H1 (cell line): ENCODE results near the gene MARCHF3. TPM values are rescaled to one million over a fixed set of nuclear protein-coding genes. Genes with fewer than 3 reads are reported as not detected.

ENCODE experiments used
- CTCF ChIA-PET: fragments of 300-600 bp; sonication (Branson Sonifier 250); formaldehyde crosslinking; loops from one replicate; lab custom pipeline; 2021; ENCODE audit not compliant: partially characterized antibody; lab: Charles Lee
- POLR2A ChIA-PET: fragments of 300-600 bp; sonication (Branson Sonifier 250); formaldehyde crosslinking; loops from one replicate; lab custom pipeline; 2021; ENCODE audit warnings: inconsistent platforms; ENCODE audit not compliant: partially characterized antibody; lab: Charles Lee
- DNase-seq, 2 experiments: peaks; one replicate each; pipeline versions ENCODE4 v3.0.0 to v3.0.0-alpha.2; 2010 to 2022; ENCODE audit warnings: low spot score in 2 of 2, low read depth in 1 of 2, mixed read lengths in 1 of 2
- FAIRE-seq: peaks from 2 replicates; lab custom pipeline; 2011; peaks lifted over from hg19 to GRCh38; lab: Jason Lieb, UNC
- H2AFZ ChIP-seq: 2 replicates; pipeline ENCODE4 v1.8.1; 2012; ENCODE audit warnings: low read length, inconsistent platforms
- H2AK5ac ChIP-seq: 2 replicates; pipeline ENCODE4 v1.6.1; 2013; ENCODE audit warnings: low read depth, low read length
- H2BK120ac ChIP-seq: replicated peaks from 2 replicates; pipeline ENCODE3; 2013; ENCODE audit warnings: low read depth, low read length, inconsistent platforms
- H2BK12ac ChIP-seq: 2 replicates; pipeline ENCODE4 v1.6.1; 2013; ENCODE audit warnings: low read depth, low read length
- H2BK15ac ChIP-seq: 2 replicates; pipeline ENCODE4 v1.6.1; 2013; ENCODE audit warnings: low read length
- H2BK20ac ChIP-seq: 2 replicates; pipeline ENCODE4 v1.6.1; 2013; ENCODE audit warnings: low read length
- H2BK5ac ChIP-seq: 2 replicates; pipeline ENCODE4 v1.6.1; 2013; ENCODE audit warnings: low read depth, low read length
- H3K14ac ChIP-seq: 2 replicates; pipeline ENCODE4 v1.6.1; 2013; ENCODE audit warnings: inconsistent platforms; ENCODE audit not compliant: insufficient read length
- H3K18ac ChIP-seq: 2 replicates; pipeline ENCODE4 v1.6.1; 2013; ENCODE audit warnings: low read length; ENCODE audit errors: extremely low read depth
- H3K23ac ChIP-seq: 2 replicates; pipeline ENCODE4 v1.6.1; 2013; ENCODE audit warnings: inconsistent platforms; ENCODE audit not compliant: insufficient read length
- H3K23me2 ChIP-seq: 2 replicates; pipeline ENCODE4 v1.6.1; 2013; ENCODE audit warnings: low read depth, low read length
- H3K27ac ChIP-seq: 2 replicates; pipeline ENCODE4 v1.6.1; 2011; ENCODE audit warnings: low read depth, low read length, inconsistent platforms
- H3K27me3 ChIP-seq, 4 experiments: replicated peaks in 1 of 4; 1 replicate in 1 of 4; 2 replicates in 3 of 4; pipeline versions ENCODE4 v1.6.1 to v1.8.1; 2011 to 2013; ENCODE audit warnings: low read length in 3 of 4, mild to moderate bottlenecking in 3 of 4, inconsistent platforms in 2 of 4, mixed read lengths in 2 of 4, moderate library complexity in 1 of 4; ENCODE audit not compliant: control insufficient read depth in 3 of 4, insufficient read depth in 3 of 4; ENCODE audit errors: extremely low read depth in 1 of 4
- H3K36me3 ChIP-seq, 4 experiments: 2 replicates each; pipeline versions ENCODE4 v1.6.1 to v1.8.1; 2011 to 2013; ENCODE audit warnings: mild to moderate bottlenecking in 4 of 4, low read length in 3 of 4, moderate library complexity in 2 of 4, control low read depth in 1 of 4, inconsistent platforms in 1 of 4; ENCODE audit not compliant: insufficient read depth in 4 of 4, control insufficient read depth in 2 of 4
- H3K4ac ChIP-seq: replicated peaks from 2 replicates; pipeline ENCODE3; 2013; ENCODE audit warnings: low read length, low read depth, mixed read lengths, inconsistent platforms; ENCODE audit not compliant: insufficient read length
- H3K4me1 ChIP-seq, 4 experiments: replicated peaks in 1 of 4; 1 replicate in 1 of 4; 2 replicates in 3 of 4; pipeline versions ENCODE4 v1.6.1 to v1.8.1; 2011 to 2013; ENCODE audit warnings: low read length in 3 of 4, inconsistent platforms in 2 of 4, mixed read lengths in 1 of 4; ENCODE audit not compliant: insufficient read depth in 4 of 4, control insufficient read depth in 3 of 4
- H3K4me2 ChIP-seq, 2 experiments: 2 replicates each; pipeline versions ENCODE4 v1.6.1 to v1.8.1; 2011 to 2013; ENCODE audit warnings: low read depth in 2 of 2, low read length in 2 of 2, control low read depth in 1 of 2, inconsistent platforms in 1 of 2, mild to moderate bottlenecking in 1 of 2; ENCODE audit not compliant: insufficient read depth in 1 of 2
- H3K4me3 ChIP-seq, 4 experiments: fragments of 200-600, 300-600 bp in 1 of 4; sonication (generic), shearing (Covaris generic), sonication (Bioruptor Twin) in 1 of 4; 2 replicates each; pipeline versions ENCODE4 v1.5.1 to v1.8.1; 2011 to 2016; ENCODE audit warnings: low read length in 4 of 4, low read depth in 3 of 4, control low read depth in 2 of 4, inconsistent platforms in 2 of 4, mild to moderate bottlenecking in 2 of 4, mixed read lengths in 1 of 4, moderate library complexity in 1 of 4; ENCODE audit not compliant: insufficient read depth in 2 of 4; ENCODE audit errors: extremely low read depth in 1 of 4
- H3K56ac ChIP-seq: replicated peaks from 2 replicates; pipeline ENCODE3; 2013; ENCODE audit warnings: low read depth, mild to moderate bottlenecking, mixed read lengths, low read length, inconsistent platforms; ENCODE audit not compliant: insufficient read length
- H3K79me1 ChIP-seq: 2 replicates; pipeline ENCODE4 v1.6.1; 2013; ENCODE audit warnings: low read depth, low read length, control low read depth
- H3K79me2 ChIP-seq, 2 experiments: 2 replicates each; pipeline versions ENCODE4 v1.6.1 to v1.8.1; 2012 to 2013; ENCODE audit warnings: low read length in 2 of 2, mild to moderate bottlenecking in 2 of 2, inconsistent platforms in 1 of 2; ENCODE audit not compliant: insufficient read depth in 2 of 2, control insufficient read depth in 1 of 2
- H3K9ac ChIP-seq, 4 experiments: replicated peaks in 1 of 4; 1 replicate in 1 of 4; 2 replicates in 3 of 4; pipeline versions ENCODE4 v1.6.1 to v1.8.1; 2011 to 2013; ENCODE audit warnings: low read depth in 3 of 4, low read length in 3 of 4, control low read depth in 2 of 4, mild to moderate bottlenecking in 2 of 4, moderate library complexity in 2 of 4, inconsistent platforms in 1 of 4; ENCODE audit errors: extremely low read depth in 1 of 4
- H3K9me3 ChIP-seq, 2 experiments: 2 replicates each; pipeline versions ENCODE4 v1.6.1 to v1.8.1; 2012 to 2013; ENCODE audit warnings: mild to moderate bottlenecking in 2 of 2, moderate library complexity in 2 of 2, control low read depth in 1 of 2, inconsistent platforms in 1 of 2, low read depth in 1 of 2, low read length in 1 of 2, mixed read lengths in 1 of 2; ENCODE audit not compliant: insufficient read depth in 2 of 2
- H4K20me1 ChIP-seq, 2 experiments: replicated peaks in 1 of 2; 2 replicates each; pipeline versions ENCODE3 to v1.8.1; 2011 to 2013; ENCODE audit warnings: inconsistent platforms in 2 of 2, low read length in 2 of 2, mild to moderate bottlenecking in 1 of 2; ENCODE audit not compliant: insufficient read depth in 2 of 2, control insufficient read depth in 1 of 2
- H4K5ac ChIP-seq: 2 replicates; pipeline ENCODE4 v1.6.1; 2013; ENCODE audit warnings: low read length, low read depth, mixed read lengths, inconsistent platforms; ENCODE audit not compliant: insufficient read length
- H4K8ac ChIP-seq: 2 replicates; pipeline ENCODE4 v1.8.0; 2013; ENCODE audit warnings: mild to moderate bottlenecking, moderate library complexity, low read length, inconsistent platforms; ENCODE audit not compliant: insufficient read depth; ENCODE audit errors: extremely low read depth
- H4K91ac ChIP-seq: replicated peaks from 2 replicates; pipeline ENCODE3; 2013; ENCODE audit warnings: low read length, mixed read lengths, inconsistent platforms; ENCODE audit not compliant: insufficient read length
- ASH2L ChIP-seq: fragments of 200-600, 300-600 bp; sonication (generic); IDR thresholded peaks from one replicate; pipeline ENCODE4 v1.7.1; 2017; ENCODE audit warnings: low read length
- ATF2 ChIP-seq: IDR thresholded peaks from 2 replicates; pipeline ENCODE4 v1.6.1; 2012; ENCODE audit warnings: low read length, inconsistent platforms
- BACH1 ChIP-seq: IDR thresholded peaks from 2 replicates; pipeline ENCODE4 v1.6.1; 2012; ENCODE audit warnings: low read length, improper control_type of control experiment
- BRCA1 ChIP-seq: IDR thresholded peaks from 2 replicates; pipeline ENCODE4 v1.6.1; 2012; ENCODE audit warnings: low read depth, low read length, improper control_type of control experiment
- CTBP2 ChIP-seq: IDR thresholded peaks from 2 replicates; pipeline ENCODE4 v1.7.0; 2011; ENCODE audit warnings: borderline replicate concordance, mild to moderate bottlenecking, moderate library complexity, mixed read lengths, low read length; ENCODE audit not compliant: insufficient read depth, insufficient read length
- EP300 ChIP-seq, 2 experiments: IDR thresholded peaks; 1 replicate in 1 of 2; 2 replicates in 1 of 2; pipeline ENCODE4 v1.6.1; 2011 to 2012; ENCODE audit warnings: low read depth in 2 of 2, low read length in 2 of 2, mild to moderate bottlenecking in 2 of 2, borderline replicate concordance in 1 of 2, inconsistent platforms in 1 of 2, moderate library complexity in 1 of 2
- EZH2 ChIP-seq: fragments of 200-600 bp; sonication (generic); IDR thresholded peaks from 2 replicates; pipeline ENCODE4 v1.7.1; 2012; ENCODE audit warnings: low read depth, mild to moderate bottlenecking, moderate library complexity, low read length, inconsistent platforms; ENCODE audit not compliant: severe bottlenecking
- RNF2 ChIP-seq: fragments of 200-900, 300-1000 bp; sonication (generic); IDR thresholded peaks from 2 replicates; pipeline ENCODE4 v1.7.1; 2016; ENCODE audit warnings: borderline replicate concordance, low read depth, mild to moderate bottlenecking, antibody characterized with exemption, low read length; ENCODE audit not compliant: poor library complexity, severe bottlenecking; ENCODE audit errors: missing control alignments
- SP1 ChIP-seq: IDR thresholded peaks from 2 replicates; pipeline ENCODE4 v1.6.1; 2011; ENCODE audit warnings: low read depth, low read length
- YY1 ChIP-seq: IDR thresholded peaks from 2 replicates; pipeline ENCODE4 v1.6.1; 2011; ENCODE audit warnings: low read depth, mild to moderate bottlenecking, low read length
- whole genome bisulfite sequencing, 2 experiments: shearing (Covaris generic) in 1 of 2; methylation state at CpG; one replicate each; pipeline versions ENCODE4 v1.1.6 to v1.1.7; 2013 to 2015; ENCODE audit warnings: low lambda C conversion rate in 2 of 2, mixed read lengths in 2 of 2, inconsistent platforms in 1 of 2, low coverage in 1 of 2, missing lambda C conversion rate in 1 of 2; ENCODE audit not compliant: insufficient replicate concordance in 2 of 2, insufficient coverage in 1 of 2, insufficient read length in 1 of 2; ENCODE audit errors: extremely low coverage in 1 of 2, missing lambda C conversion rate in 1 of 2; 5-methylcytosine and 5-hydroxymethylcytosine counted together
- polyA plus RNA-seq, 7 experiments: library from polyadenylated mRNA; depleted of rRNA in 3 of 7; stranded (reverse) in 5 of 7; unstranded in 2 of 7; fragments of >200 nt in 5 of 7; fragments of 200-250 nt in 2 of 7; gene quantifications; 1 replicate in 5 of 7; 2 replicates in 1 of 7; 4 replicates in 1 of 7; pipeline versions ENCODE4 v1.2.1 to v1.2.3, GENCODE V29; 2011 to 2013; ENCODE audit warnings: missing spikeins in 2 of 7, mixed read lengths in 2 of 7
- total RNA-seq: library from RNA; stranded (reverse); fragmentation: NEBNext Ultra II Directional; extraction: Animal tissue kit (Norgen Biotek cat#: 25700); gene quantifications from 2 replicates; pipeline ENCODE4 v1.2.1, GENCODE V29; 2021

Gene MARCHF3
- total and polyA plus RNA-seq, 2 of the 8 experiments (the other 6 are each of a cell fraction or from before 2014, with no cell fraction given) = 12.0 to 16.9 TPM

- 92% methylated on average over 9 of the region's 9 CpGs; no CpG with 5 or more reads in 1 of the 2 experiments for WGBS, 2 experiments
- TF ChIP-seq EP300 (IDR thresholded peaks at IDR 0.05; ENCODE audit: borderline replicate concordance in 1 of 2, low read depth in 2 of 2, low read length in 2 of 2) (no peak), ATF2 (no peak), BACH1 (no peak), RNF2 (no peak), YY1 (no peak), ASH2L (no peak), SP1 (no peak), CTBP2 (no peak), BRCA1 (no peak), EZH2 (no peak)
Observed at GRCh38 chr5:126896170-126896702, 134.1 kb downstream of the MARCHF3 start.

More at GRCh38 chr5:126896170-126896702, 134.1 kb downstream of the MARCHF3 start:
- H3K14ac ChIP-seq = no peak overlapping the region
- no peak overlapping the region for H2BK20ac ChIP-seq
- no peaks in the 10 kb centered on the region for H3K79me1 ChIP-seq
- no peak for FAIRE-seq
- no peaks in the 10 kb centered on the region for H3K36me3 ChIP-seq
- H4K5ac ChIP-seq = no peak overlapping the region
- no peak overlapping the region for H3K56ac ChIP-seq
- POLR2A ChIA-PET = interaction anchor here (1.3 to 1.4 kb wide), 2 partner anchors 42 to 118 kb away, joined by 4 read pairs; no protein-coding TSS in a partner anchor
- CTCF ChIA-PET = interaction anchor here (1.1 to 2.0 kb wide), 2 partner anchors 13 to 30 kb away, joined by 3 to 5 read pairs; no protein-coding TSS in a partner anchor
- no peaks in the 10 kb centered on the region for H3K79me2 ChIP-seq
- H3K27ac ChIP-seq = no peak overlapping the region; the same call in 1 of the 2 replicates
- H3K4me3 ChIP-seq = no peak overlapping the region; a peak in 1 of 8 replicates
- no peaks in the 10 kb centered on the region for H3K23me2 ChIP-seq
- no peak for DNase-seq
- peak overlapping the region in 1 of 2 experiments; percentile 15; a peak in 2 of 4 replicates for H3K4me2 ChIP-seq
- H2BK5ac ChIP-seq = peak overlapping the region; percentile 60; the same call in 1 of the 2 replicates
- H3K4ac ChIP-seq = no peak overlapping the region
- H3K23ac ChIP-seq = no peak overlapping the region
- H4K20me1 ChIP-seq = no peaks in the 10 kb centered on the region
- H2AFZ ChIP-seq = no peak overlapping the region
- H4K8ac ChIP-seq = no peak overlapping the region
- no peak overlapping the region for H3K9ac ChIP-seq
- peak overlapping the region; percentile 10 for H4K91ac ChIP-seq
- peaks cover 0 to 2% of the 10 kb centered on the region in 2 experiments; a peak in 1 of 4 replicates for H3K9me3 ChIP-seq
- H3K18ac ChIP-seq = peak overlapping the region; percentile 48; the same call in 1 of the 2 replicates
- 0 out of 2 replicates have a peak overlapping the region, but pooled peaks have one; percentile 28 for H2AK5ac ChIP-seq
- H2BK120ac ChIP-seq = peak overlapping the region; percentile 36
- no peak overlapping the region for H2BK12ac ChIP-seq
- H3K4me1 ChIP-seq = peaks cover 0 to 2% (median 2%) of the 10 kb centered on the region in 4 experiments; a peak in 4 of 7 replicates
- no peaks in the 10 kb centered on the region for H3K27me3 ChIP-seq
- H2BK15ac ChIP-seq = no peak overlapping the region
